PC-3 (cell line): ENCODE results near the gene USP14. TPM values are rescaled to one million over a fixed set of nuclear protein-coding genes. Genes with fewer than 3 reads are reported as not detected.
"Not testable (repeated sequence)": the region's sequence is repeated elsewhere in the genome, so short reads cannot be mapped to it uniquely, and the experiment has no call there.

Experiments
- ATAC-seq: fragments of 200-7000 bp; cut with Tn5 transposase; 2 replicates; pipeline ENCODE4 v1.9.1; 2020; ENCODE audit warnings: mild to moderate bottlenecking, moderate library complexity
- BruUV-seq: library from RNA; stranded (reverse); fragments of 400-500 nt; replicated peaks from 2 replicates; lab custom pipeline; 2021; lab: Mats Ljungman, UMichigan
- CTCF ChIA-PET: fragments of 300-600 bp; sonication (Branson Sonifier 250); formaldehyde crosslinking; loops from one replicate; lab custom pipeline; 2022; ENCODE audit warnings: antibody characterized with exemption; lab: Charles Lee
- POLR2A ChIA-PET: fragments of 300-600 bp; sonication (Branson Sonifier 250); formaldehyde crosslinking; loops from one replicate; lab custom pipeline; 2022; ENCODE audit warnings: antibody characterized with exemption; ENCODE audit not compliant: unreplicated experiment; lab: Charles Lee
- DNase-seq: peaks from one replicate; pipeline ENCODE4 v3.0.0-alpha.2; 2015
- H2AFZ ChIP-seq: fragments of 300-600 bp; sonication (generic); 2 replicates; pipeline ENCODE4 v1.6.0; 2016; ENCODE audit warnings: antibody characterized with exemption, low read length
- H3F3A ChIP-seq: fragments of 300-600 bp; sonication (generic); one replicate; pipeline ENCODE4 v1.6.0; 2017; ENCODE audit warnings: antibody characterized with exemption, low read length, control low read depth, mild to moderate bottlenecking; ENCODE audit not compliant: unreplicated experiment
- H3K27ac ChIP-seq: fragments of 300-600 bp; sonication (generic); 2 replicates; pipeline ENCODE4 v1.5.1; 2016; ENCODE audit warnings: mild to moderate bottlenecking, low read length
- H3K27me3 ChIP-seq: fragments of 300-600 bp; sonication (generic); 2 replicates; pipeline ENCODE4 v1.6.1; 2016; ENCODE audit warnings: low read length, mixed read lengths
- H3K36me3 ChIP-seq: fragments of 300-600 bp; sonication (generic); 2 replicates; pipeline ENCODE4 v1.6.1; 2016; ENCODE audit warnings: low read depth, mixed run types, low read length, mixed read lengths
- H3K4me1 ChIP-seq: fragments of 300-600 bp; sonication (generic); 2 replicates; pipeline ENCODE4 v1.5.1; 2016; ENCODE audit warnings: low read length; ENCODE audit not compliant: insufficient read depth
- H3K4me2 ChIP-seq: fragments of 300-600 bp; sonication (generic); 2 replicates; pipeline ENCODE4 v1.6.0; 2016; ENCODE audit warnings: low read length
- H3K4me3 ChIP-seq: fragments of 300-600 bp; sonication (generic); 2 replicates; pipeline ENCODE4 v1.5.1; 2016; ENCODE audit warnings: mild to moderate bottlenecking, low read length, mixed read lengths
- H3K79me2 ChIP-seq: fragments of 300-600 bp; sonication (generic); 2 replicates; pipeline ENCODE4 v1.6.1; 2017; ENCODE audit warnings: low read length, mixed read lengths
- H3K9ac ChIP-seq: fragments of 300-600 bp; sonication (generic); 2 replicates; pipeline ENCODE4 v1.6.0; 2016; ENCODE audit warnings: mild to moderate bottlenecking, low read length
- H3K9me2 ChIP-seq: fragments of 300-600 bp; sonication (generic); replicated peaks from 2 replicates; pipeline ENCODE4 v1.6.1; 2016; ENCODE audit warnings: mixed run types, low read length, mixed read lengths
- H3K9me3 ChIP-seq: fragments of 300-600 bp; sonication (generic); 2 replicates; pipeline ENCODE4 v1.6.1; 2016; ENCODE audit warnings: low read length, mixed read lengths
- H4K20me1 ChIP-seq: fragments of 300-600 bp; sonication (generic); 2 replicates; pipeline ENCODE4 v1.6.1; 2016; ENCODE audit warnings: low read length, mixed read lengths
- EZH2 ChIP-seq: fragments of 300-600 bp; sonication (generic); IDR thresholded peaks from one replicate; pipeline ENCODE4 v1.6.1; 2017; ENCODE audit warnings: antibody characterized with exemption, mild to moderate bottlenecking, low read length; ENCODE audit not compliant: unreplicated experiment
- EZH2phosphoT487 ChIP-seq: fragments of 300-600 bp; sonication (generic); IDR thresholded peaks from 2 replicates; pipeline ENCODE4 v1.6.1; 2018; ENCODE audit warnings: mild to moderate bottlenecking, antibody characterized with exemption, low read length, borderline replicate concordance
- intact Hi-C: fragments of 100-400 bp; cut with micrococcal nuclease; formaldehyde crosslinking; loops from 2 replicates; pipeline ENCODE4 v1.9.0; 2023
- total RNA-seq: library from RNA; depleted of rRNA; stranded (reverse); fragments of >200 nt; gene quantifications from 2 replicates; pipeline ENCODE4 v1.2.3, GENCODE V29; 2014
- TF ChIP-seq, protein P1 (sequence below): fragments of 300-600 bp; sonication (generic); conservative IDR thresholded peaks from 2 replicates; pipeline ENCODE4 v1.5.1; 2017; ENCODE audit warnings: antibody characterized with exemption, low read depth, mild to moderate bottlenecking, low read length

USP14 gene
- total RNA-seq, 1 experiment from 2014 or later, result 30.7 TPM

DNA sequence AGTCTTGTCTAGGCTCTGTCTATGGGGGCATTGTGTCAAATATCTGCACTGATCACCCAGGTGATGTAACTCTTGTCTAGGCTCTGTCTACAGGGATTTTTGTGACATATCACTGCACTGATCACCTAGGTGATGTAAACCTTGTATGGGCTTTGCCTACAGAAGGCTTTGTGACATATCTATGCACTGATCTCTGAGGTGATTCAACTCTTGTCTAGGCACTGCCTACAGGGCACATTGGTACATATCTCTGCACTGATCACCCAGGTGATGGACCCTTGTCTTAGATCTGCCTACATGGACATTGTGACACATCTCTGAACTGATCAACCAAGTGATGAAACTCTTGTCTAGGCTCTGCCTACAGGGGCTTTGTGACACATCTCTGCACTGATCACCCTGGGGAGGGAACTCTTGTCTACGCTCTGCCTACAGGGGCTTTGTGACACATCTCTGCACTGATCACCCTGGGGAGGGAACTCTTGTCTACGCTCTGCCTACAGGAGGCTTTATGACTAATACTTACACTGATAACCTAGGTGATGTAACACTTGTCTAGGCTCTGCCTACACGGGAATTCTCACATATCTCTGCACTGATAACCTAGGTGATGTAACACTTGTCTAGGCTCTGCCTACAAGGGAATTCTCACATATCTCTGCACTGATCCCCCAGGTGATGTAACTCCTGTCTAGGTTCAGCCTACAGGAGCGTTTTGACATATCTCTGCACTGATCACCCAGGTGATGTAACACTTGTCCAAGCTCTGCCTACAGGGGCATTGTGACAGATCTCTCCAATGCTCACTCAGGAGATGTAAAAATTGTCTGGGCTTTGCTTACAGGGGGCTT is 47.8 kb upstream of the USP14 start:
- H3K9me2 ChIP-seq, H3K9me3 ChIP-seq, POLR2A ChIA-PET, H3K27ac ChIP-seq, H3K36me3 ChIP-seq, H3K4me3 ChIP-seq, H3K79me2 ChIP-seq, H3K27me3 ChIP-seq, BruUV-seq, H3K9ac ChIP-seq, CTCF ChIA-PET, H4K20me1 ChIP-seq, H2AFZ ChIP-seq, H3F3A ChIP-seq, DNase-seq, H3K4me1 ChIP-seq, H3K4me2 ChIP-seq, ATAC-seq: not testable (repeated sequence)
- intact Hi-C loops, result loop anchor here (5.0 kb wide), 2 partner anchors 47 to 157 kb away; partner anchors contain the start of genes THOC1 and USP14

DNA sequence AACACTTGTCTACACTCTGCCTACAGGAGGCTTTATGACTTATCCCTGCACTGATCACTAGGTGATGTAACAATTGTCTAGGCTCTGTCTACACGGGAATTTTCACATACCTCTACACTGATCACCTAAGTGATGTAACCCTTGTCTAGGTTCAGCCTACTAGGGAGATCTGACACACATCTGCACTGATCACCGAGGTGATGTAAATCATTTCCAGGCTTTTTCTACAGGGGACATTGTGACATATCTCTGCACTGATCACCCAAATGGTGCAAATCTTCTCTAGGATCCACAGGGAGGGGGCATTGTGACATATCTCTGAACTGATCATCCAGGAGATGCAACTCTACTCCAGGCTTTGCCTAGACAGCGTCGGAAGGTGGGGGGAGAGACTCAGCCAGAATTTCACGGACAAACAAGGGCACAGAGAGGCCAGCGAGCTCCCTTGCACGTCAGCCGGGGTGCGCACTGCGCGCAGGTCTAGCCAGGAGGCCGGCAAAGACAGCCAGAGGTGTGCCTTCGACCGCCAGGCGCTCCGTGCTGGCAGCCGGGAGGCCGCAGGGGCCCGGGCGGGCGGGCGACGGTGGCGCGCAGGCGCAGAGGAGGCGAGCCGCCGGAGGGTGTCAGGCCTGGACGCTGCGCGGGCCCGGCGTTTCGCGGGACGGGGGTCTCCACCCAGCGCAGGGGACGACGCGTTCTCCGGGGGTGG is 46.9 kb upstream of the USP14 start:
- POLR2A ChIA-PET, result interaction anchor here (0.6 kb wide), 1 partner anchor 31 kb away, joined by 4 read pairs; no protein-coding TSS in a partner anchor
- TSS peak; percentile 77 for BruUV-seq
- DNase-seq (peak; percentile 77), ATAC-seq (peak; percentile 74)
- Histone ChIP-seq H3F3A (no peaks in the 10 kb centered on the region), H3K4me3 (peak overlapping the region; percentile 60), H3K4me2 (peak overlapping the region; percentile 87), H3K4me1 (peaks cover 4% of the 10 kb centered on the region; the same call in 1 of the 2 replicates), H4K20me1 (no peaks in the 10 kb centered on the region), H2AFZ (peak overlapping the region; percentile 93), H3K9me2 (no peaks in the 10 kb centered on the region), H3K79me2 (no peaks in the 10 kb centered on the region), H3K9me3 (no peaks in the 10 kb centered on the region), H3K36me3 (no peaks in the 10 kb centered on the region), H3K27ac (no peak overlapping the region; the same call in 1 of the 2 replicates), H3K27me3 (no peaks in the 10 kb centered on the region), H3K9ac (peak overlapping the region; percentile 50)
- intact Hi-C loops, result loop anchor here (5.0 kb wide), 2 partner anchors 46 to 156 kb away; partner anchors contain the start of genes THOC1 and USP14
- CTCF ChIA-PET, result no interaction called here
- TF ChIP-seq EZH2 (no peak), EZH2phosphoT487 (no peak)
- TF ChIP-seq, protein P1, sequence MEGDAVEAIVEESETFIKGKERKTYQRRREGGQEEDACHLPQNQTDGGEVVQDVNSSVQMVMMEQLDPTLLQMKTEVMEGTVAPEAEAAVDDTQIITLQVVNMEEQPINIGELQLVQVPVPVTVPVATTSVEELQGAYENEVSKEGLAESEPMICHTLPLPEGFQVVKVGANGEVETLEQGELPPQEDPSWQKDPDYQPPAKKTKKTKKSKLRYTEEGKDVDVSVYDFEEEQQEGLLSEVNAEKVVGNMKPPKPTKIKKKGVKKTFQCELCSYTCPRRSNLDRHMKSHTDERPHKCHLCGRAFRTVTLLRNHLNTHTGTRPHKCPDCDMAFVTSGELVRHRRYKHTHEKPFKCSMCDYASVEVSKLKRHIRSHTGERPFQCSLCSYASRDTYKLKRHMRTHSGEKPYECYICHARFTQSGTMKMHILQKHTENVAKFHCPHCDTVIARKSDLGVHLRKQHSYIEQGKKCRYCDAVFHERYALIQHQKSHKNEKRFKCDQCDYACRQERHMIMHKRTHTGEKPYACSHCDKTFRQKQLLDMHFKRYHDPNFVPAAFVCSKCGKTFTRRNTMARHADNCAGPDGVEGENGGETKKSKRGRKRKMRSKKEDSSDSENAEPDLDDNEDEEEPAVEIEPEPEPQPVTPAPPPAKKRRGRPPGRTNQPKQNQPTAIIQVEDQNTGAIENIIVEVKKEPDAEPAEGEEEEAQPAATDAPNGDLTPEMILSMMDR, result no peak

DNA sequence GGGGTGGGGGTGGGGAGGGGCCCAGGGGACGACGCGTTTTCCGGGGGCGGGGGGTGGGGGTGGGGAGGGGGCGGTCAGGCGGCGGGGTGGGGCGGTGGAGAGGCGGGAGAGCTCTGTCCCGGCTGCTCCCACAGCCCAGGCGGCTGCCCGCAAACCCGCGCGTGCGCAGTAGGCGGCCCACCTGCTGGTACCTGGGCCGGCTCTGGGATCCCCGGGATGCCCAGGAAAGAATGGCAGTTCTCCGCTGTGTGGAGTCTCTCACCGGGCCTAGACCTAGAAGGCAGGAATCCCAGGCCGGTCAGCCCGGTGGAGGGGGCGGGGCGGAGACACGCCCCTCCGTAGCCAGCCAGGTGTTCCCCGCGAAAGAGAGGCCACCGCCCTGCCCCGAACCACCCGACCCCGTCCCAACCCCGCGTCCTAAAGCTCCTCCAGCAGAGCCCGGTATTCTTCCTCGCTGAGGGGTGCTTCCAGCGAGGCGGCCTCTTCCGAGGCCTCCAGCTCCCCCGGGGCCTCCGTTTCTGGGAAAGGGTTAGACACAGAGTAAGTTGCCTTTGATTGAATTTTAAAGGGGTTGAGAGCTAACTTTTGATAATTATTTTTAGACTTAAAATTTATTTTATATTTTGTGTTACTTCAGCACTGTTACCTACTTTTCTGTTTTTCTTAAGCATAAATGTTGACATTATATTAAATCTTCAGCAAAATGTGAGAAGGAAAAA is 46.2 kb upstream of the USP14 start:
- DNase-seq, H4K20me1 ChIP-seq, H3K9ac ChIP-seq, CTCF ChIA-PET, H3K9me3 ChIP-seq, H3K27me3 ChIP-seq, H3K9me2 ChIP-seq, H3F3A ChIP-seq, H3K27ac ChIP-seq, H3K4me2 ChIP-seq, BruUV-seq, H3K4me3 ChIP-seq, H3K4me1 ChIP-seq, H3K79me2 ChIP-seq, H2AFZ ChIP-seq, H3K36me3 ChIP-seq: not testable (repeated sequence)
- POLR2A ChIA-PET, result interaction anchor here (0.6 kb wide), 1 partner anchor 31 kb away, joined by 4 read pairs; no protein-coding TSS in a partner anchor
- peak; percentile 16 for ATAC-seq
- intact Hi-C loops, result loop anchor here (5.0 kb wide), 2 partner anchors 45 to 155 kb away; partner anchors contain the start of genes THOC1 and USP14

DNA sequence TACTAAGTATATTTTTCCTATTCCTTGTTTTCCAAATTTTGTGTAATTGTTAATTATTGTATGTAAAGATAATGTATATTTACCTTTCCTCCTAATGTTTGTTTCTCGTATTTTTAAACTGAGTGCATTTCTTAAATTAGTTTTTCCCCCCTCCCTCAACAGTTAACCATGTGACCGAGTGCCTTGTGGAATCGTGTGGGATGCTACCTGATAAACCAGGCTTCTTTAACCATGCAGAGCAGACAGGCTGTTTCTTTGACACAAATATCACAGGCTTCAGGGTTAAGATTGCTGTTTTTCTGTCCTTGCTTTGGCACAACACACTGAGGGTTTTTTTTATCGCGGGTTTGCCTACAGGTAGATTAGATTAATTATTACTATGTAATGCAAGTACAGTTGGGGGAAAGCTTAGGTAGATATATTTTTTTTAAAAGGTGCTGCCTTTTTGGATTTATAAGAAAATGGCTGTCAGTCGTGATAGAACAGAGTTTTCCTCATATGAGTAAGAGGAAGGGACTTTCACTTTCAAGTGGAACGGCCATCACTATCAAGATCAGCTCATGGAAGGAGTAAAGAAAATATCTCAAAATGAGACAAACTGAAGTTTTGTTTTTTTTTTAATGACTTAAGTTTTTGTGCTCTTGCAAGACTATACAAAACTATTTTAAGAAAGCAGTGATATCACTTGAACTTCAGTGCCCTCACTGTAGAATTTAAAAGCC is 37.7 kb upstream of the USP14 start:
- H2AFZ ChIP-seq, H3K9me3 ChIP-seq, ATAC-seq, H3K9ac ChIP-seq, H3K4me3 ChIP-seq, intact Hi-C loops, DNase-seq, POLR2A ChIA-PET, H3K4me1 ChIP-seq, H3K9me2 ChIP-seq, H3K27me3 ChIP-seq, H3K27ac ChIP-seq, H3K79me2 ChIP-seq, H4K20me1 ChIP-seq, H3K4me2 ChIP-seq, H3F3A ChIP-seq, BruUV-seq, H3K36me3 ChIP-seq, CTCF ChIA-PET: not testable (repeated sequence)
